Left renal cortex interstitium (tissue), 4 donors: ENCODE data around the gene MAP1LC3B2. TPM values are rescaled to one million over a fixed set of nuclear protein-coding genes. Genes with fewer than 3 reads are reported as not detected.

ENCODE experiments used
- DNase-seq, 4 donors: peaks; one replicate each; pipeline ENCODE4 v3.0.0-alpha.2; 2013; ENCODE audit warnings: low read depth in 4 of 4, low spot score in 2 of 4, missing footprints in 1 of 4
- polyA plus RNA-seq, 4 donors: library from polyadenylated mRNA; unstranded; fragments of 120-200 nt; gene quantifications; one replicate each; pipeline ENCODE4 v1.2.1, GENCODE V29; 2013; ENCODE audit not compliant: insufficient read length in 4 of 4

The MAP1LC3B2 gene
- polyA plus RNA-seq, 4 donors, result 6.5 to 10.4 (median 7.5) TPM

DNA sequence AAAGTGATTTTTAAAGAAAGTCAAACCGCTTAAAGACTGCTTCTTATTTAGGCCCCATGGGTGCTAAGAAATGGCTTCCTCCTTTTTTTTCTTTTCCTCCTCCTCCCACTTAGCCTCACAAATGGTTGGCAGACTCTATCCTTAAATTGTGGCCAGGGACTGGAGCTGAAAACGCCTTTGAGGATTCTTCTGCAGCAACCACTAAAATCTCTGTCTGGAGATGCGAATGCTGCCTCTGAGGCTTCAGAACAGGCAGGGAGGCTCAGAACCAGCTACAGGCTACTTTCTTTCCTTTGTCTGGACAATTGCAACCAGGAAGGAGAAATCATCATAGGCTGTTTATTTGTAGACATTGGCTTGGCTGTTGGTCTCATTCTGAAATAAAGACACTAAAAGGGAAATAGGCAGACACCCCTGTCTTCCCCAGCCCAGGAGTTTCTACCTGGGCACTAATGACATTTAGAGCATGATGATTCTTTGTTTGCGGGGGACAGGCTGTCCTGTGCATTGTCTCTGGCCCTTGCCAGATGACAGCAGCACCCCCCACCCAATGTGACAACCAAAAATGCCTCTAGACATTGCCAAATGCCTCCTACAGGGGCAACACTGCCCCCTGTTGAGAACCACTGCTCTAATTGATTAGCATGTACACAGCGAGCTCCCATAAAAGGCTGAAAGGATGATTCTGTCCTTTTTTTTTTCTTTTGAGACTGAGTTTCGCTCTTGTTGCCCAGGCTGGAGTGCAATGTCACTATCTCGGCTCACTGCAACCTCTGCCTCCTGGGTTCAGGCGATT, 50.3 kb downstream of the MAP1LC3B2 start:
- no peak for DNase-seq

DNA sequence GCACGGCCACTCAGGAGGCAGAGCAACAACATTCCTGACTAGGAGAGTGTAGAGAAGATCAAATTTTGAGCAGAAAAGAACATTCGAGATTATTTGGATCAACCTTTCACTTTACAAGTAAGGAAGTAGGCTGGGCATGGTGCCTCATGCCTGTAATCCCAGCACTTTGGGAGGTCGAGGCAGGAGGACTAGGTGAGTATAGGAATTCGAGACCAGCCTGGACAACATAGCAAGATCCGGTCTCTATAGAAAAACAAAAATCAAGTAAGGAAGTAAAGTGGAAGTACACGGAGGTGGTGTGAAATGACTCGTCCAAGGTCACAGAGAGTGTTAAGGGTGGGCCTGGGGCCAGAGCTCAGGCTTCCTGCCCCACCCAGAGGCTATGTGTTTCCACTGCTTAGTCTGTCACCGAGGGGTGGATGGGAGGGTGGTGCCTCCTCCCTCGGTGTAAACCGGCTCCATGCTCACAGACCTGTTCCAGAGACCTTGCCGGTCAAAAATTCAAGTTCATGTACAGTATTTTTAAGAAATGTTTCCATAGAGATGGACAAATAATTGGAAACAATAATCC, 51.9 kb downstream of the MAP1LC3B2 start:
- no peak for DNase-seq

DNA sequence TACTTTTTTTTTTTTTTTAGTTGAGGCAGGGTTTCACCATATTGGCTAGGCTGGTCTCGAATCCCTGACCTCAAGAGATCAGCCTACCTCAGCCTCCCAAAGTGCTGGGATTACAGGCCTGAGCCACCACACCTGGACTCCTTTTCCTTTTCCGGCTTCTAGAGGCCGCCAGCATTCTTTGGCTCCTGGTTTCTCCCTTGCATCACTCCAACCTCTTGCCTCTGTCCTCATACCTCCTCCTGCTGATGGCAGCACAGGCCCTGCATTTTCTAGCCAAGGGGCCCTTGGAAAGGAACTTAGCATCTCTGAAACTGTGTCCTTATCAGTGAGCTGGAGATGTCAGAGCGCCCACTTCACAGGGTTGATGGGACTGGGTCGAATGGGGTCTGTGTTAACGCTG, 53.3 kb downstream of the MAP1LC3B2 start:
- DNase-seq, result no peak

DNA sequence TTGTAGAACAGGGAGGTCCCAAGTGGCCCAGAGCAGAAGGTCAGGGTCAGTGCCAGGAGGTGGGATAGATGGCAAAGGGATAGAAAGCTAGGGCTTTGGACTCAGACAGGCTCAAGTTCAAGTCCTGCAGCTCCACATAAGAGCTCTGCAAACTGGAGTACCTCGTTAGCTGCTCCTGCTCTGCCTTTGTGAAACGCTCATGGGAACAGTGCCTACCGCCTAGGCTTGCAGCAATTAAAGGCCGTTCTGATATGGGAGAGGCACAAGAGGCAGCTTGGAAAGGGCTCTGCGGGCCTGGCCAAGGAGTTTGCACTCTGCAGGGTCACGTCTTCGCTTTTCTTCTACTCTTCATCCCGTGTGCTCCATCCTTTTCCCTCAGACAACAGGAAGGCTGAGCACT, 54.1 kb downstream of the MAP1LC3B2 start:
- no peak for DNase-seq

DNA sequence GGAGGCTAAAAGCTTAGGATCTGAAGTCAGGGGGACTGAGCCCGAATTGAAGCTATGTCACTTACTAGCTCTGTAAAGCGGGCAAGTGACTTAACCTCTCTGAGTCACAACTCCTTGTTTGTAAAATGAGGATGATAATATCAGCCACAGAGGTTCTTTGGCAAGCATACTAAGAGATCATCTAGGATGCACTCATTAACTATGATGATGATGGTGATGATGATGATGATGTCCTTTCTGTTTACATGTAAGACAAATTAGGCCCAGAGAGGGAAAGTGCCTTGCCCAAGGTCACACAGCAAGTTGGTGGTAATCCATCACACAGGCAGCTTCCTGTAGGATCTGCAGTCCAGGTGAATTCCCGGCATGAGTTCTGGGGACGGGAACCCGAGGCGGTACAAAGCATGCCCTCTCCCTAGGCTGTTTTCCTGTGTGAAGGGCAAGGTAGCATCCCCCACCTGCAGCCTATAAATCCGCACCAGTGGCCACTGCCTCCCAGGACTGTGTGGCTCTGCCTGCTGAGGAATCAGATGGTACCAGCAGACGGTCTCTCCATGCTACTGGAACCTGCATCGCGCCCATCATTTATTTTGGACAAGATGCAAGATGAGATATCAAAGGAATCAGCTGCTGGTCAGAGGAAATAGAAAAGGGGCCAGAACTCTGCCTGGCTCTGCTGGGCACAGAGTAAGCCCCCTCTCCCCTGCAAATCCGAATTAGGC, 55.2 kb downstream of the MAP1LC3B2 start:
- no peak for DNase-seq

DNA sequence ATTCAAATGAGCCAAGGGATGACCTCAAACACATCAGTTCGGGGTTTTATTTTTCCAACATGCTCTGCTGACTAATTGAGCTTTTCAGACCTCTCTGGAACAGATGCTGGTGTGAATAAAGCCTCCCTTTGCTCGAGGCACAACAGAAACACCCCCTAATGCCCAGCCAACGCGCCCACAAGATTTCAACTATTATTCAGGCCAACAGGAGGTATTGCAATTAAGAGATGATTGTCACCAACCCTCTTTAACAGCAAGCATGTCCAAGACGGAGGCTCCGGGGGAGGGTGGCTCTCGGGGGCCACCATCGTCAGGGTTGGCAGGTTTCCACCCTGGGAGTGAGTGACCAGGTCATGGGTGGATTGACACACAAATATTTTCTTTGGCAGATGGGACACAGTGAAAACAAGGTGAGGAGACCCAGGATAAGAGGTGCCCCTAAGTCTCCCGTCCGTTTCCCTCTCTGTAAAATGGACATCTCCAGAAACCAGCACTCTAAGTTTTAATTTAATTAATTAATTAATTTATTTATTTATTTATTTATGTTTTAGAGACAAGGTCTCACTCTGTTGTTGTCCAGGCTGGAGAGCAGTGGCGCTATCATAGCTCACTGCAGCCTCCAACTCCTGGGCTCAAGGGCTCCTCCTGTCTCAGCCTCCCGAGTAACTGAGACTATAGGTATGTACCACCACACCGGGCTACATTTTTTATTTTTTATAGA, 56.1 kb downstream of the MAP1LC3B2 start:
- no peak for DNase-seq

DNA sequence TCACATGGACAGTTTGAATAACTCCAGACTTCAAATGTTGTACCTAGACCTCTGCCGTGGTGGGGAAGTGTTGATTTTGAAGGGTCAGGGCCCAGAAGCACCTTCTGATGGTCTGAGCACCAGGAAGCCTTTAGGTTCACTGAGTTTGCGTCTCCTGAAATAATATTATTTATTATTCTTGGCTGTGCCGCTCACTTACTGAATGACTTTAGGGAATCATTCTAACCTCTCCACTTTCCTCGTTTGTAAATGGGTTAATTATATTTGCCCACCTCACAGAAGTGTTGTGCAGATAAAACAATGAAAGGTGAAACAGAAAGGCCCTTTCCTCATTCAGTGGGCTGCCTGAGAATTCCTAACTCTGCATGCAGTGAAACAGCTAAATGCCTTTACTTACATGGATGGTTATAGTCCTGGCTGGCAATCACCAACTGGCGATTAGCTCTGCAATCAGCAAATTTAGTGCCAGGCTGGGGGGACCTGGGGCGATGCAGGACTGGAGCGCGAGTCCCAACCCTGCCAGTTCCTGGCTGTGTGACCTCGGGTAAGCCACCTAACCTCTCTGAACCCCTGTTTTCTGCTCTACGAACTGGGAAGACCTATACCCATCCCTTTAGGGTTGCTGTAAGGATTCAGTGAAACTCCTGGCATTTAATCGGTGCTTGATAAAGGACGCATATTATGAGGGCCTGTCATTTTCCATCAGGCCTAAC, 57.5 kb downstream of the MAP1LC3B2 start:
- DNase-seq, result no peak

DNA sequence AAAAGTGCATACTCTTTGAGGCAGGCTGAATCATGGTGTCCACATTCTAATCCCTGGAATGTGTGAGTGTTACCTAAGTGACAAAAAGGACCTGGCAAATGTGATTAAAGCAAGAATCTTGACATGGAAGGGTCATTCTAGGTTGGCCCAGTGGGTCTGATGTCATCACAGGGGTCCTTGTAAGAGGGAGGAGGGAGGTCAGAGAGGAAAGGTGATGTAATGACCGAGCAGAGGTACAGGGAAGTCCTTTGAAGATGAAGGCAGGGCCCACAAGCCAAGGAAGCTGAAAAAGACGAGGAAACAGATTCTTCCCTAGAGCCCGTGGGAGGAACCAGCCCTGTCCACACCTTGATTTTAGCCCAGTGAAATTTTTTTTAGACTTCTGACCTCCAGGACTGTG, 60.1 kb downstream of the MAP1LC3B2 start:
- no peak for DNase-seq

DNA sequence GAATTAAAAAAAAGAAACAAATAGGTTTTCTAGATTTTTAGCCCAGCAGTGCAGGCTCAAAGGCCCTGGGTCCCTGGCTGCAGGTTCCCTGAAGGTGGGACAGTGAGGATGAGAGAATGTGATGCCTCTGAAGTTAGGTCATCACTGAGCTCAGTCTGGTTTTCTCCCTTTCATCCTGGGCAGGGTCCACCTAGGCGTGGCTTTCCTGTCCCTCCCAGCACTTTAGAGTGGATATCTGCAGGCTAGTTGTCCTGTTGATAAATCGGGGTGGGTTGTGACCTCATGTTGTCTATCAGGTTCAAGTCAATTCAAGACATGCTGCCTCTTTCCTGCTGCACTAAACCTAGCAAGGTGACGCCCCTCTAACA, 60.9 kb downstream of the MAP1LC3B2 start:
- DNase-seq, result no peak

DNA sequence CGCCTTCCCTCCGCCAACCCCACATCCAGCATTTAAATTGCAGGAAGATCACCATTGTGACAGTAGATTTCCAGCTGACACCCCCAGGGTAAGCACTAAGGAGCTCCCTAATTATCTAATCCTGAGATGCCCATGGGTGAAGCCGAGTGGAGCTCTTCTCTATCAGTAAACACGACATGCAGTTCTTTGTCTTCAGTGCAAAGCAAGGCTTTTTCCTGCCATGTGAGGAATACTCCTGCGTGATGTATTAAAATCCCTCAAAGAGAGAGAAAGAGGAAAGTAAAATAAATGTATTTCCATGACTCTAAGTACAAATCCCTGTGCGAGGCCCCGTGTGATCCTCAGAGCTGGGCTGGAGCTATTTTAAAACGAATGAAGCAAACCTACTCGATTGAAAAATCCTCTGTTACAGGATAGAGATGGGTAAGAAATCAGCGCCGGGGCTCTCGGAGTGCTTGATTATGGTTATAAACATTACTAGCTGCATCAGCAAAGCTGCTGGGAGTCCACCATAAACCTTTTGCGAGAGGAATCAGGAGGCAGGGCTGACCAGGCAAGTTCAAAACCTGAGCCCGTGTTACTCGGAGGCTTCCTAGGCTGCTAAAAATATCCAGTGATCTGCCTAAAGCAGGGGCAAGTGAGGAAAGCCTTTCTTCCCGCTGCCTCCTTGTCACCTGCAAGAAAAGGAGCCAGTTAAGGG, 61.5 kb downstream of the MAP1LC3B2 start:
- DNase-seq, result no peak

DNA sequence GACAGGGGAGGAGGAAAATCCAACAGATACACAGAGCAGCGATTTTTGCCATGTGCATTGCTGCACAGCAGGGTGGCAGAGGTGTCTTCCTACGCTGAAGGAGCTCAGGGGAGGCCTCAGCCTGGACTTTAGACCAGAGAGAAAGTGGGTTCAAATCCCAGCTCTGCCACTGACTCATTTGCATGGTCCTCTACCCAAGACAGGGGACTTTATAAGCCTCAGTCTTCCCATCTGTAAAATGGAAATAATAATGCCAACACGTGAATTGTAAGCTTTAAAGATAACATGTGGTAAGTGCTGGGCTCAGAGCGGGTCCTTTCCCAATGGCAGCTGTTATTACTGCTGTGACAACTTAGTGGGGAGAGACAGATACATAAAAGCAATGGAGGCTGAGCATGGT, 62.0 kb downstream of the MAP1LC3B2 start:
- DNase-seq, result no peak

DNA sequence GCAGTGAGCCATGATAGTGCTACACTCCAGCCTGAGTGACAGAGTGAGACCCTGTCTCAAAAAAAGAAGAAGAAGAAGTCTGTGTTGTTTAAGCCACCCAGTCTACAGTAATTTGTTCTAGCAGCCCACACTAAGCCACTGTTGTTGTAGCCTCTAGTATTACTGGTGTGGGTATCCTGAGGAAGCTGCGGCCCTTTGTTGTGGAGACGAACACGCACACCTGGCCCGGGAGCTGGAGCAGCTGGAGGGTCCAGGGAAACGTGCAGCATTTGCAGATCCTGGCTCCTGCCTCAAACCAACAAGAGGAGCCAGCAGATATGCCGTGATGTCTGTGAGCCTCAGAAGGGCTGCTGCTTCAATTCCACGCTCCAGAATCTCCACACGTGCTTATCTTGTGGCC, 65.3 kb downstream of the MAP1LC3B2 start:
- no peak for DNase-seq

DNA sequence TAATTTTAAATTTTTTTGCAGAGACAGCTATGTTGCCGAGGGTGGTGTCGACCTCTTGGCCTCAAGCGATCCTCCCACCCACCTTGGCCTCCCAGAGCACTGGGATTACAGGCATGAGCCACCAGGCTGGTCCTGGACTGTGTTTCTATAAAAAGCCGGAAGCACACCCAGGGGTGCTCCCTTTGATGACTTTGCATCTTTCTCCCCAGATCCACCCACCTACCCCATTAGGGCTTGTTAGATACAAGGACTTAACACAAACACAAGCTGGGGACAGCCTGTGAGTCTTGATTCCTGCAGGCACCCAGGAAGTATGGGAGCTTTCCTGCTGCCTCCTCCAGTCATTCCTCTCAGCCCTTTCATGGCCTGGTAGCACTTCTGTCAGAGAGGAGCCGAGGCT, 67.0 kb downstream of the MAP1LC3B2 start:
- no peak for DNase-seq

Other genes starting within 250 kb of the MAP1LC3B2 start
- 10 to 100 TPM; 29.8 to 41.7 (median 34.0) TPM for gene SPRING1, start 178.7 kb downstream of the MAP1LC3B2 start, polyA plus RNA-seq
- gene RNFT2, start 178.9 kb downstream of the MAP1LC3B2 start, polyA plus RNA-seq, result 1 to 10 TPM; 4.0 to 8.0 (median 6.0) TPM